Vagina (tissue), 2 donors: ENCODE results near the gene CCDC148. TPM values are rescaled to one million over a fixed set of nuclear protein-coding genes. Genes with fewer than 3 reads are reported as not detected.

ENCODE experiments used
- DNase-seq, 2 donors: peaks; one replicate each; pipeline ENCODE4 v3.0.0-alpha.2; 2017; ENCODE audit errors: extremely low spot score in 2 of 2
- H3K27ac ChIP-seq: fragments of 200-600 bp; sonication (generic); one replicate; pipeline ENCODE4 v1.5.1; 2019
- H3K27me3 ChIP-seq: fragments of 200-600 bp; sonication (generic); one replicate; pipeline ENCODE4 v1.5.1; 2019
- H3K36me3 ChIP-seq, 2 donors: fragments of 200-600 bp; sonication (generic); one replicate each; pipeline ENCODE4 v1.5.1; 2017 to 2019
- H3K4me1 ChIP-seq: fragments of 200-600 bp; sonication (generic); one replicate; pipeline ENCODE4 v1.5.1; 2019
- H3K4me3 ChIP-seq, 2 donors: fragments of 200-600 bp; sonication (generic); 1 replicate in 1 of 2; 2 replicates in 1 of 2; pipeline ENCODE4 v1.5.1; 2016 to 2019
- H3K9me3 ChIP-seq: fragments of 200-600 bp; sonication (generic); one replicate; pipeline ENCODE4 v1.5.1; 2019
- POLR2A ChIP-seq, 2 donors: fragments of 450-650 bp; IDR thresholded peaks; one replicate each; pipeline ENCODE4 v1.6.1; 2017; ENCODE audit warnings: antibody characterized with exemption in 2 of 2, mild to moderate bottlenecking in 2 of 2, moderate library complexity in 2 of 2
- POLR2AphosphoS5 ChIP-seq, 2 donors: sonication (generic); formaldehyde crosslinking; IDR thresholded peaks; one replicate each; pipeline ENCODE4 v1.9.0; 2017; ENCODE audit warnings: antibody characterized with exemption in 2 of 2, mild to moderate bottlenecking in 2 of 2, low read depth in 1 of 2; ENCODE audit not compliant: insufficient read depth in 1 of 2
- intact Hi-C: fragments of 100-400 bp; cut with DNase I; formaldehyde crosslinking; loops from one replicate; pipeline ENCODE4 v1.15.1; 2023
- total RNA-seq: library from RNA; depleted of rRNA; stranded (reverse); fragments of >200 nt; gene quantifications from one replicate; pipeline ENCODE4 v1.2.3, GENCODE V29; 2016
- TF ChIP-seq, protein P1 (sequence below), 3 experiments: fragments of 450-650 bp in 2 of 3; fragments of 200-600 bp in 1 of 3; sonication (generic) in 1 of 3; IDR thresholded peaks; one replicate each; pipeline ENCODE4 v1.5.1; 2017 to 2019; ENCODE audit warnings: antibody characterized with exemption in 3 of 3, mild to moderate bottlenecking in 2 of 3, moderate library complexity in 2 of 3

Gene CCDC148
- total RNA-seq, 1 donor from 2014 or later, result not detected

DNA sequence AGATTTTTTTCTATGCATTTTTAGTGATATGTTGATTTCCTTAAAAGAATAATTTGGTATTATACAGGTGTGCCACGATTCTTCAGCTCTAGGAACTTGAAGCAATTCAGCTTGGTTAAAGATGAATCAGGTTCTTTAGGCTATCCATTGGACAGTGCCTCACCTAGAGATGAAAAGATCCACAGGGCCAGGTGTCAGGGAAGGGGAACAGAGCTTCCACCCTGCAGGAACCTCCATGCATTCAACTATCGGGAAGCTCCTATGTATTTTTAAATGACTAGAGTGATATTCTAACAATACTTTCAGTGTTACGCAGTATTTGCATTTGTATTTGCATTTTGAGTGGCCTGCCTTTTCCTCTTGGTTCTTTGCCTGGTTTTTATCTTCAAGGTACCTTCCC is 40.4 kb upstream of the CCDC148 start:
- no peaks in the 10 kb centered on the region for H3K36me3 ChIP-seq
- intact Hi-C loops, result no loop called here
- DNase-seq, result no peak
- no peaks in the 10 kb centered on the region for H3K9me3 ChIP-seq
- no peaks in the 10 kb centered on the region for H3K27me3 ChIP-seq
- TF ChIP-seq POLR2A (IDR thresholded peaks at IDR 0.05) (no peak), POLR2AphosphoS5 (IDR thresholded peaks at IDR 0.05; ENCODE audit: insufficient read depth in 1 of 2, low read depth in 1 of 2) (no peak)
- TF ChIP-seq, protein P1, sequence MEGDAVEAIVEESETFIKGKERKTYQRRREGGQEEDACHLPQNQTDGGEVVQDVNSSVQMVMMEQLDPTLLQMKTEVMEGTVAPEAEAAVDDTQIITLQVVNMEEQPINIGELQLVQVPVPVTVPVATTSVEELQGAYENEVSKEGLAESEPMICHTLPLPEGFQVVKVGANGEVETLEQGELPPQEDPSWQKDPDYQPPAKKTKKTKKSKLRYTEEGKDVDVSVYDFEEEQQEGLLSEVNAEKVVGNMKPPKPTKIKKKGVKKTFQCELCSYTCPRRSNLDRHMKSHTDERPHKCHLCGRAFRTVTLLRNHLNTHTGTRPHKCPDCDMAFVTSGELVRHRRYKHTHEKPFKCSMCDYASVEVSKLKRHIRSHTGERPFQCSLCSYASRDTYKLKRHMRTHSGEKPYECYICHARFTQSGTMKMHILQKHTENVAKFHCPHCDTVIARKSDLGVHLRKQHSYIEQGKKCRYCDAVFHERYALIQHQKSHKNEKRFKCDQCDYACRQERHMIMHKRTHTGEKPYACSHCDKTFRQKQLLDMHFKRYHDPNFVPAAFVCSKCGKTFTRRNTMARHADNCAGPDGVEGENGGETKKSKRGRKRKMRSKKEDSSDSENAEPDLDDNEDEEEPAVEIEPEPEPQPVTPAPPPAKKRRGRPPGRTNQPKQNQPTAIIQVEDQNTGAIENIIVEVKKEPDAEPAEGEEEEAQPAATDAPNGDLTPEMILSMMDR (IDR thresholded peaks at IDR 0.05), result no peak
- no peak overlapping the region for H3K4me3 ChIP-seq
- H3K4me1 ChIP-seq, result peaks cover 25% of the 10 kb centered on the region
- no peak overlapping the region for H3K27ac ChIP-seq

DNA sequence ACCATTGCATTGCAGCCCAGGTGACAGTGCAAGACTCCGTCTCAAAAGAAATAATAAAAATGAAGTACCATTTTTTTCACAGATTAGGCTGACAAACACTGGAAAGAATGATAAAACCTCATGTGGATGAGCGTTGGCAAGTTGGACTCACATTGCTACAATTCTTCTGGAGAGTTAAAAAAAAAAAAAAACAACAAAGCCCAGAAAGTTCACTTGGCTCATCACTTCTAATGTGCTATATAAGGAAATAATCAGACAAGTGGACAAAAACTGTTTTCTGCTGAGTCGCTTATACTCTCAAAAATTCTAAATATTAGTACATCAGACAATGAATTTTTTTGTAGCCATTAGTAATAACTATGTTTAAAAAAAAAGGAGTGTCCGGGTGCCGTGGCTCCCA is 38.6 kb upstream of the CCDC148 start:
- no peaks in the 10 kb centered on the region for H3K9me3 ChIP-seq
- H3K27ac ChIP-seq, result no peak overlapping the region
- no peak for DNase-seq
- TF ChIP-seq, protein P1 (IDR thresholded peaks at IDR 0.05), result no peak
- no peak for TF ChIP-seq POLR2AphosphoS5 (IDR thresholded peaks at IDR 0.05; ENCODE audit: insufficient read depth in 1 of 2, low read depth in 1 of 2)
- TF ChIP-seq POLR2A (IDR thresholded peaks at IDR 0.05), result no peak
- intact Hi-C loops, result no loop called here
- no peaks in the 10 kb centered on the region for H3K27me3 ChIP-seq
- H3K4me1 ChIP-seq, result peaks cover 17% of the 10 kb centered on the region
- H3K4me3 ChIP-seq, result no peak overlapping the region
- no peaks in the 10 kb centered on the region for H3K36me3 ChIP-seq

DNA sequence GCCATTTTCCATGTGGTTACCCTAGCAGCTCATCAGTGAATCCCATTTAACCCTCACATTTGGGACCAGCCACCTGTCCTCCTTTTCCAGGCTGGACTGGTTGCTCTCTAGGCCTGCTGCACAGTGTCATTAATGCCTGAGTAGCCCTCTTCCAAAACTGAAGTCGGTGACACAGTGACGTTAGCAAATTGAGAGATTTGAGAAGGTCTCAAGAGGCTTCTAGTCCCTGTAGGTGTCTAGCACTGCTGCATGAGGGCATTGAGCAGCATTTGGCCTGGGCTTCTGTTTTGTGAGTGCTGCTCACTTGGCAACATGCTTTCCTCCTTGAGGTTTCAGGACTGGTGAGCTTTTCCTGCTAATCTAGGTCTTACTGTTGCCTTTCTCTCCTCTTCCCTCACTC is 36.9 kb upstream of the CCDC148 start:
- no peak for DNase-seq
- TF ChIP-seq POLR2A (IDR thresholded peaks at IDR 0.05), result no peak
- TF ChIP-seq, protein P1 (IDR thresholded peaks at IDR 0.05), result no peak
- TF ChIP-seq POLR2AphosphoS5 (IDR thresholded peaks at IDR 0.05; ENCODE audit: insufficient read depth in 1 of 2, low read depth in 1 of 2), result no peak
- H3K4me1 ChIP-seq, result peaks cover 22% of the 10 kb centered on the region
- H3K9me3 ChIP-seq, result no peaks in the 10 kb centered on the region
- no peaks in the 10 kb centered on the region for H3K27me3 ChIP-seq
- no peak overlapping the region for H3K27ac ChIP-seq
- H3K4me3 ChIP-seq, result no peak overlapping the region
- intact Hi-C loops, result no loop called here
- no peaks in the 10 kb centered on the region for H3K36me3 ChIP-seq

DNA sequence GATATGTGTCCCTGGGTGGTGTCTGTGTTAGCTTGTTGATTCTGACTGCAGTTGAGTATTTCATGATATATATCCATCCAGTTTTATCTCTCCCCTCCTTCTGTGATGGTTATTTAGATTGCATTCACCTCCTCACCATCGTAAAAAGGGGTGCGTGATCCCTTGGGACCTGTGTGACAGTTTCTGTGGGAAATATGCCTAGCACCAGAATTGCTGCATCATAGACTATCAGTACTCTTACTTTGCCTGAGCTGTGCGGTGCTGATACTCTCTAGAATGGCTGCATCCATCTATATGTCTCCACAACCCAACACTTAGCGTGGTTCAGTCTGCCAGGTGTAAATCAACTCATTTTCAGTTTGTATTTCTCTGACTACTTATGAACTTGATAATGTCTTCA is 34.5 kb upstream of the CCDC148 start:
- H3K27me3 ChIP-seq, result no peaks in the 10 kb centered on the region
- no peaks in the 10 kb centered on the region for H3K9me3 ChIP-seq
- no peak overlapping the region for H3K27ac ChIP-seq
- DNase-seq, result no peak
- H3K36me3 ChIP-seq, result no peaks in the 10 kb centered on the region
- no peak for TF ChIP-seq POLR2A (IDR thresholded peaks at IDR 0.05)
- no peak for TF ChIP-seq POLR2AphosphoS5 (IDR thresholded peaks at IDR 0.05; ENCODE audit: insufficient read depth in 1 of 2, low read depth in 1 of 2)
- TF ChIP-seq, protein P1 (IDR thresholded peaks at IDR 0.05), result no peak
- intact Hi-C loops, result no loop called here
- no peak overlapping the region for H3K4me3 ChIP-seq
- peaks cover 38% of the 10 kb centered on the region for H3K4me1 ChIP-seq

DNA sequence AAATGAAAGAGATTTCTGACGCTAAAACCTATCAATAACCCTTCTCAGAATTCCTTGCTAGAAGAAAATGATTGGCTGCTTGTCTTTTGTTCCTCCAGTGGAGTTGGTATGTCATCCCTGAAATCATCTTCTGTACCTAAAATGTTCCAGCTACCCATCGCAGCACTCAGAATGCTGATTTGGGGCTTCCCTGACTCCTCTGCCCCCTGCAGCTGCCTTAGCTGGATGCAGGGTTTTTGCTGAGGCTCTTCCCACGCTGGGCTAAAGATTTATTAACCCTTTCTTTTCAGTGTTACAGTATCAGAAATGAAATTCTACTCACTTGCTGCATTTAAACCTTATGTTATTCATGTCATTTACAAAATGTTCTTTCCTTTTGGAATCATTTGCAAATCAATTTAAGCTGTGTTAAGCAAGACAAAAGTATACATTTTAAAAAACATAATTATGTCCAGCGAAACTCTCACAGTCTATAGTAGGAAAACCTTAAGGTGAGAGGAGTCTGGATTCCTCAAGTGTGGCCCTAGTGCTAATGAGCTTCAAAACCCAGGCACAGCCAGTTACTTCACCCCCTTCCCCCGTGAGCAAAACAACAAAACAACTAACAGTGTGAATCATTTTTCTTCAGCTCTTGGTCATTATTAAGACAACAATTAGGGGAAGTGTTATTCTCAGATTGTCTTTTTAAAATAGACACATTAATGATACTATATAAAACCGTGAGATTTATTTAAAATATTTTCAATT is 33.0 kb upstream of the CCDC148 start:
- no peak for DNase-seq
- Histone ChIP-seq H3K9me3 (no peaks in the 10 kb centered on the region), H3K4me3 (no peak overlapping the region), H3K4me1 (peaks cover 38% of the 10 kb centered on the region), H3K36me3 (no peaks in the 10 kb centered on the region), H3K27me3 (no peaks in the 10 kb centered on the region), H3K27ac (no peak overlapping the region)
- TF ChIP-seq, protein P1 (IDR thresholded peaks at IDR 0.05), result no peak
- TF ChIP-seq POLR2AphosphoS5 (IDR thresholded peaks at IDR 0.05; ENCODE audit: insufficient read depth in 1 of 2, low read depth in 1 of 2) (no peak), POLR2A (IDR thresholded peaks at IDR 0.05) (no peak)
- intact Hi-C loops, result no loop called here
